ENCODE measurements around the gene SMARCC2.

Gene SMARCC2

DNA sequence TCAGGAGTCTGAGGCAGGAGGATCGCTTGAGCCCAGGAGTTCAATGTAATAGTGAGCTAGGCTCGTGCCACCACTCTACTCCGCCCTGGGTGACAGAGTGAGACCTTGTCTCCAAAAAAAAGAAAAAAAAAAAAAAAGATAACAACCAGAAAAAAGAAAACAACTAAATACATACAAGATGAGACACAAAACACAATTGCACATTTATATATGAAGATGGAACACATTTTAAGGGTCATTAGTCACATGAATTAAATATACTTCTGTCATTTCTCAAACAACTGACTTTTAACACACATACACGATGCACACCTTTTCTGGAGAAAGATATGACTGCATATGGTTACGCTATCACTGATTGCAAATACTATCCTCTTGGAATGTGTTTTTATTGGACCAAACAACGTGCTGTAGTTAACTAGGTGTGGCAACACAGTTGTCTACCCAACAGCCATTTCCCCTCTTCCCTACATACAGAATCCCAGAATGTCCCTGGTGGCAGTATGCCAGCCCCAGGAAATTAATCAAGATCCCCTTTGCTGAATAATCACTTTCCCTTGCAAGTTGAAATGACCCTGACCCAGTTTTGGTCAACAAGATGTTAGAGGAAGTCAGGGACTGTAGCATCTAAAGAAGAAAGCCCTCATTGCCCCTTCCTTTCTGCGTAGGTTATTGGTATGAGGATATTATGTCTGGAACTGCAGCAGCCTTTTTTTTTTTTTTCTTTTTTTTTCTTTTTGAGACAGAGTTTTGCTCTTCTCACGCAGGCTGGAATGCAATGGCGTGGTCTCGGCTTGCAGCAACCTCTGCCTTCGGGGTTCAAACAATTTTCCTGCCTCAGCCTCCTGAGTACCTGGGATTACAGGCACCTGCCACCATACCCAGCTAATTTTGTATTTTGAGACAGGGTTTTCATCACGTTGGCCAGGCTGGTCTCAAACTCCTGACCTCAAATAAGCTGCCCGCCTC is 42.5 kb downstream of the SMARCC2 start:
- in situ Hi-C loops (cut with HindIII; ENCODE audit: low sequenced_read_pairs) = no loop called here
- H3K4me3 ChIP-seq (ENCODE audit: low read depth, low read length) = no peak overlapping the region
- TF ChIP-seq, protein P1, sequence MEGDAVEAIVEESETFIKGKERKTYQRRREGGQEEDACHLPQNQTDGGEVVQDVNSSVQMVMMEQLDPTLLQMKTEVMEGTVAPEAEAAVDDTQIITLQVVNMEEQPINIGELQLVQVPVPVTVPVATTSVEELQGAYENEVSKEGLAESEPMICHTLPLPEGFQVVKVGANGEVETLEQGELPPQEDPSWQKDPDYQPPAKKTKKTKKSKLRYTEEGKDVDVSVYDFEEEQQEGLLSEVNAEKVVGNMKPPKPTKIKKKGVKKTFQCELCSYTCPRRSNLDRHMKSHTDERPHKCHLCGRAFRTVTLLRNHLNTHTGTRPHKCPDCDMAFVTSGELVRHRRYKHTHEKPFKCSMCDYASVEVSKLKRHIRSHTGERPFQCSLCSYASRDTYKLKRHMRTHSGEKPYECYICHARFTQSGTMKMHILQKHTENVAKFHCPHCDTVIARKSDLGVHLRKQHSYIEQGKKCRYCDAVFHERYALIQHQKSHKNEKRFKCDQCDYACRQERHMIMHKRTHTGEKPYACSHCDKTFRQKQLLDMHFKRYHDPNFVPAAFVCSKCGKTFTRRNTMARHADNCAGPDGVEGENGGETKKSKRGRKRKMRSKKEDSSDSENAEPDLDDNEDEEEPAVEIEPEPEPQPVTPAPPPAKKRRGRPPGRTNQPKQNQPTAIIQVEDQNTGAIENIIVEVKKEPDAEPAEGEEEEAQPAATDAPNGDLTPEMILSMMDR (IDR thresholded peaks at IDR 0.05; ENCODE audit: low read depth, low read length, missing control alignments) = no peak
- no peak for DNase-seq (ENCODE audit: low read depth)

DNA sequence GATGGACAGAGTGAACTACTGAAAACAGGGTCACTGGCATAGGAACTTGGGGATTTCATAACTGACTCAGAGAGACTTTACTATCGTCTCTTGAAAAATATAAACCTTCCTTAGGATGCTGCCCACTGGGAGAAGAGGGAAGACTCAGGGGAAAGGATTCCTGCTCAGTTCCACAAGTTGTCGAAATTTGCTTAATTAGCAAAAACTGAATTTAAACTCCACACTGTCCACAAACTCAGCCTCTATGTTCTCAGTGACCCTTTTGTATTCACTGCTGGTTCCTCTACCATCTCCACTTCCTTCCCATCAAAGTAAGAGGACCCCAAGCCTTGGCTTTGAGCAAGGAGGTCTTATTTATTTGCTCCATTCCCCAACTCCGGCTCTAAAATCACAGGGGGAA is 44.1 kb downstream of the SMARCC2 start:
- in situ Hi-C loops (cut with HindIII; ENCODE audit: low sequenced_read_pairs) = no loop called here
- no peak for DNase-seq (ENCODE audit: low read depth)
- TF ChIP-seq, protein P1 (IDR thresholded peaks at IDR 0.05; ENCODE audit: low read depth, low read length, missing control alignments) = no peak
- H3K4me3 ChIP-seq (ENCODE audit: low read depth, low read length) = no peak overlapping the region

DNA sequence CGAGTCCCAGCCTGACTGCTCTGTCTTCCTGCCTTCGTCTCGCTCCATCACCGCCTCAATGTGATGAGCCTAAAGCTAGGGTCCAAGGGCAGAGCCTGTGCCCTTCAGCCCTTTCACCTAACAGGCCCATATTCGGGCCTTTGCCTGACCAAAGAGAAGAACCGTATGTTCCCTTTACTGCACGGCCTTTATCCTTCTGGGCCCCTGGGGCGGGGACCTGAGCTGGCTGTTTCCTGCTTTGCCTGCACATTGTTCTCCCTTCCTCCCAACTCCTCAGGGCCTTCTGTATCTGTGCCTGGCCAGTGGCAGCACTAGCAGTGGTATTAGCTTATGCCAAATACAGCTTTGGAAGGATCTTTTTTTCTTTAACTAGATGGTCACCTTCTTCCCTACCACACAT is 45.4 kb downstream of the SMARCC2 start:
- no peak overlapping the region for H3K4me3 ChIP-seq (ENCODE audit: low read depth, low read length)
- TF ChIP-seq, protein P1 (IDR thresholded peaks at IDR 0.05; ENCODE audit: low read depth, low read length, missing control alignments) = no peak

DNA sequence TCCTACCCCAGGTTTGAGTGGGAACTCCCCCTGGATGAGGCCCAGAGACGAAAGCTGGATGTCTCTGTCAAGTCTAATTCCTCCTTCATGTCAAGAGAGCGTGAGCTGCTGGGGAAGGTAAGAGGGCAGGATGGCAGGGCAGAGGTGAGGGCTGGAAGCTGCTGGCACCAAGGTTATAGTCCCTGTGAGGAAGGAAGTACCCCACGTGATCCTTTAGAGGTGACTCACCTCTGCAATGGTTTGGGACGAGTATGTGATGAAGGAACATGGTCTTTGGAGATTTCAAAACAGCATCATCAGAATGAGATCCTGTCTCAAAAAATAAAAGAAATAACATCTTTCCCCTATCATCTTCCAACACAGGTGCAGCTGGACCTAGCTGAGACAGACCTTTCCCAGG is 46.1 kb downstream of the SMARCC2 start:
- no peak overlapping the region for H3K4me3 ChIP-seq (ENCODE audit: low read depth, low read length)
- no peak for DNase-seq (ENCODE audit: low read depth)
- in situ Hi-C loops (cut with HindIII; ENCODE audit: low sequenced_read_pairs) = no loop called here
- TF ChIP-seq, protein P1 (IDR thresholded peaks at IDR 0.05; ENCODE audit: low read depth, low read length, missing control alignments) = no peak

More for the DNA sequence above, 45.4 kb downstream of the SMARCC2 start:
- in situ Hi-C loops (cut with HindIII; ENCODE audit: low sequenced_read_pairs) = no loop called here
- no peak for DNase-seq (ENCODE audit: low read depth)

DNA sequence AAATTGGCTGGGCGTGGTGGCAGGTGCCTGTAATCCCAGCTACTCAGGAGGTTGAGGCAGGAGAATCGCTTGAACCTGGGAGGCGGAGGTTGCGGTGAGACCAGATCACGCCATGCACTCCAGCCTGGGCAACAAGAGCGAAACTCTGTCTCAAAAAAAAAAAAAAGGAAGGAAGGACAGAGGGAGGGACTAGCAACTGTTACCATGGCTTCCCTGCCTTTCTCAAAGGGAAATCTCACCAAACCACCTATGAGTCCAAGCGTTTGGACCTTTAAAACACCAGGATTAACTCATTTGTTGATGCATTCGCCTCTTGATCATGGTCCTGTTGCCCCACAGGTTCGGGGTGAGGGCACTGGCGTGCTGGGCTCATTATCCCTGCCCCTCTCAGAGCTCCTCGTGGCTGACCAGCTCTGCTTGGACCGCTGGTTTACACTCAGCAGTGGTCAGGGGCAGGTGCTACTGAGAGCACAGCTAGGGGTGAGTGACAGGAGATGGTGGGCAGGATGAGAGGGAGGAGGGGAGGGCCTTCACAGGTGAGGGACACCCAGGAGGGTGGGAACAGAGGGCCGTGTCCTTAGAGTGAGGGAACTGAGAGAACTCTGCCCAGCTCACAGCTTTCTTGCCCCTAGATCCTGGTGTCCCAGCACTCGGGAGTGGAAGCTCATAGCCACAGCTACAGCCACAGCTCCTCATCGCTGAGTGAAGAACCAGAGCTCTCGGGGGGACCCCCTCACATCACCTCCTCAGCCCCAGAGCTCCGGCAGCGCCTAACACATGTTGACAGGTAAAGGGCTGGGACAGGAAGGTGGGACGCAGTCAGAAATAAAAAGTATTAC is 47.1 kb downstream of the SMARCC2 start:
- DNase-seq (ENCODE audit: low read depth) = no peak
- in situ Hi-C loops (cut with HindIII; ENCODE audit: low sequenced_read_pairs) = no loop called here
- TF ChIP-seq, protein P1 (IDR thresholded peaks at IDR 0.05; ENCODE audit: low read depth, low read length, missing control alignments) = no peak
- H3K4me3 ChIP-seq (ENCODE audit: low read depth, low read length) = no peak overlapping the region

DNA sequence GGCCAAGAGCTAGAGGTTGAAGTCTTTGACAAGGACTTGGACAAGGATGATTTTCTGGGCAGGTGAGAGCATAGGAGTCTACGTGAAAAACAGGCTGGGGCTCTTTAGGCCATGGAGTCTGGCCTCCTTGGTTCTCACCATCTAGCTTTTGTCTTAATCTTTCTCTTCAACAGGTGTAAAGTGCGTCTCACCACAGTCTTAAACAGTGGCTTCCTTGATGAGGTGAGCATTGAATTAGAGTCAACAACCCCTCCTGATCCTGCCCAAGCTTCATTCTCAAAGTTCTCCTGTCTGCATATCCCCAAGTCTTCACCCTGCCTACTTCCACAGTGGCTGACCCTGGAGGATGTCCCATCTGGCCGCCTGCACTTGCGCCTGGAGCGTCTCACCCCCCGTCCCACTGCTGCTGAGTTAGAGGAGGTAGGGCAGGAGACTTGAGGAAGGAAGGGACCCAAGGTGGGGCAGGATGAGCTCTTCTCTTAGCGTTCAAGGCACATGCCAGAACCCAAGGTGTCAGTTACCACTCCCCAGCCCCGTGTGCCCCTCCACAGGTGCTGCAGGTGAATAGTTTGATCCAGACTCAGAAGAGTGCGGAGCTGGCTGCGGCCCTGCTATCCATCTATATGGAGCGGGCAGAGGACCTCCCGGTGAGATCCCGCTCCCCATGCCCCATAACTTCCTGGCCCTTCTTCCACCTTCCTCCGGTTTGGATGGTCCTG is 51.3 kb downstream of the SMARCC2 start:
- no peak for DNase-seq (ENCODE audit: low read depth)
- no peak overlapping the region for H3K4me3 ChIP-seq (ENCODE audit: low read depth, low read length)
- TF ChIP-seq, protein P1 (IDR thresholded peaks at IDR 0.05; ENCODE audit: low read depth, low read length, missing control alignments) = no peak
- in situ Hi-C loops (cut with HindIII; ENCODE audit: low sequenced_read_pairs) = no loop called here
